NCI-H128 (cell line): ENCODE results near the gene CCR7.
A peak's percentile ranks its signal among the peaks of the same experiment; 100 is the strongest.
"Not testable (repeated sequence)": the region's sequence is repeated elsewhere in the genome, so short reads cannot be mapped to it uniquely, and the experiment has no call there.

ENCODE experiments used
- DNase-seq: peaks from one replicate; lab custom pipeline; 2025; ENCODE audit not compliant: unreplicated experiment; lab: John Stamatoyannopoulos, UW

Gene CCR7

GRCh38 chr17:40551879-40552768 is 13.1 kb downstream of the CCR7 start:
- DNase-seq, result no peak

- DNase-seq, result no peak
These were observed 14.0 kb downstream of the CCR7 start for GRCh38 chr17:40551091-40551878.

GRCh38 chr17:40550608-40551007 is 14.7 kb downstream of the CCR7 start:
- DNase-seq, result no peak

GRCh38 chr17:40548982-40549685 is 16.1 kb downstream of the CCR7 start:
- peak; percentile 18 for DNase-seq

- DNase-seq, result no peak
These were observed 16.7 kb downstream of the CCR7 start for GRCh38 chr17:40548491-40548981.

GRCh38 chr17:40547785-40548478 is 17.3 kb downstream of the CCR7 start:
- no peak for DNase-seq

GRCh38 chr17:40547079-40547784 is 18.0 kb downstream of the CCR7 start:
- peak; percentile 68 for DNase-seq

GRCh38 chr17:40546497-40546896 is 18.8 kb downstream of the CCR7 start:
- DNase-seq, result not testable (repeated sequence)

GRCh38 chr17:40545660-40546059 is 19.6 kb downstream of the CCR7 start:
- no peak for DNase-seq

- no peak for DNase-seq
These were observed 22.5 kb downstream of the CCR7 start for GRCh38 chr17:40542558-40543411.

- DNase-seq, result no peak
These were observed 23.3 kb downstream of the CCR7 start for GRCh38 chr17:40541873-40542557.

GRCh38 chr17:40541060-40541872 is 24.0 kb downstream of the CCR7 start:
- no peak for DNase-seq

GRCh38 chr17:40540448-40540847 is 24.8 kb downstream of the CCR7 start:
- no peak for DNase-seq

GRCh38 chr17:40539711-40540411 is 25.4 kb downstream of the CCR7 start:
- no peak for DNase-seq

- no peak for DNase-seq
These were observed 26.2 kb downstream of the CCR7 start for GRCh38 chr17:40538936-40539705.
